IPS-11a (cell line): ENCODE measurements around the gene HTD2.
A peak's percentile ranks its signal among the peaks of the same experiment; 100 is the strongest.
"Not testable (repeated sequence)": the region's sequence is repeated elsewhere in the genome, so short reads cannot be mapped to it uniquely, and the experiment has no call there.

ENCODE experiments used
- H3K4me3 ChIP-seq: one replicate; pipeline ENCODE4 v1.5.1; 2013; ENCODE audit warnings: low read depth, low read length, control low read depth

The HTD2 gene

DNA sequence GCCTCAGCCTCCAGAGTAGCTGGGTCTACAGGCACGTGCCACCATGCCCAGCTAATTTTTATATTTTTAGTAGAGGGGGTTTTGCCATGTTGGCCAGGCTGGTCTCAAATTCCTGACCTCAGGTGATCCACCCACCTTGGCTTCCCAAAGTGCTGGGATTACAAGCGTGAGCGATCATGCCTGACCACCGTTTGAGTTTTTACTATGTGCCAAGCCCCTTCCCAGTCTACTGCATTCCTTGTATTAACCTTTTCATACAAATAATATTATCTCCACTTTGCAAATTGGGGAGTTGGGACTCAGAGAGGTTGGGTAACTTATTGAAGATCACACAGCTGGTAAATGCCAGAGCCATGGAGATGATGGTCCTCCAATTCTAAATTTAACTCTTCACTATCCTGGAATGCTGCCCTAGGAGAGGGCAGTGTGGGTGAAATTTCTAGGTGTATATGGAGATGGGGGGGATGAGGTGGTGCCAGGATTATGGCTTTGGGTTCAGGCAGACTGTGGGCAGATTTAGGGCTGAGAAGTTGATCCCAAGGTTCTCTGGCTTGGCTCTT is 25.4 kb downstream of the HTD2 start:
- no peak overlapping the region for H3K4me3 ChIP-seq

DNA sequence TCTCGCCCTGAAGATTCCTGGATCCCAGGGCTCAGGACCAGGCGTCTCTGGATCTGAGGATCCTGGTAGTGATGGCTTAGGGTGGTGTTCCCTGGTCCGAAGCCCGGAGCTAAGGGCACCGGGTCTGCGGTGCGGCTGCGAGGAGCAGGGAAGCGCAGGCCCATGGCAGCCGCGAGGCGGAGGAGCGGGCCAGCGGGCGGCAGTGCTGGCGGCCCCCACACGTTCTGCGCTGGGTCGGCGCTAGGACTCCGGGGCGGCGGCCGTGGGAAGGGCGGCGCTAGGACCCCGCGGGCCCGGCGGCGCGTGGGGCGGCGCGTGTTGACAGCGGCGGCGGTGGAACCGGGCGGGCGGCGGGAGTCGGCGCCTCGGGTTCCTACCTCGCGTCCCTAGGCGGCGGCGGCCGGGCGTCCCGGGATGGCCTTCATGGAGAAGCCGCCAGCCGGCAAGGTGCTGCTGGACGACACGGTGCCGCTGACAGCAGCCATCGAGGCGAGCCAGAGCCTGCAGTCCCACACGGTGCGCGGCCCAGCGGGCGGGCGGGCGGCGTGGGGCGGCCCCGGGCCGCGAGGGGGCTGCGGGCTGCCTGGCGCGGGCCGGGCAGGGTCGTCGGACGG is 26.4 kb downstream of the HTD2 start, which contains the start of gene PXK:
Gene PXK (plus strand): TSS at position 318 of the 614 bp plus-strand sequence. CDS start 97 bp downstream, at position 415.
- H3K4me3 ChIP-seq = peak within 1 kb of the TSS; percentile 51

DNA sequence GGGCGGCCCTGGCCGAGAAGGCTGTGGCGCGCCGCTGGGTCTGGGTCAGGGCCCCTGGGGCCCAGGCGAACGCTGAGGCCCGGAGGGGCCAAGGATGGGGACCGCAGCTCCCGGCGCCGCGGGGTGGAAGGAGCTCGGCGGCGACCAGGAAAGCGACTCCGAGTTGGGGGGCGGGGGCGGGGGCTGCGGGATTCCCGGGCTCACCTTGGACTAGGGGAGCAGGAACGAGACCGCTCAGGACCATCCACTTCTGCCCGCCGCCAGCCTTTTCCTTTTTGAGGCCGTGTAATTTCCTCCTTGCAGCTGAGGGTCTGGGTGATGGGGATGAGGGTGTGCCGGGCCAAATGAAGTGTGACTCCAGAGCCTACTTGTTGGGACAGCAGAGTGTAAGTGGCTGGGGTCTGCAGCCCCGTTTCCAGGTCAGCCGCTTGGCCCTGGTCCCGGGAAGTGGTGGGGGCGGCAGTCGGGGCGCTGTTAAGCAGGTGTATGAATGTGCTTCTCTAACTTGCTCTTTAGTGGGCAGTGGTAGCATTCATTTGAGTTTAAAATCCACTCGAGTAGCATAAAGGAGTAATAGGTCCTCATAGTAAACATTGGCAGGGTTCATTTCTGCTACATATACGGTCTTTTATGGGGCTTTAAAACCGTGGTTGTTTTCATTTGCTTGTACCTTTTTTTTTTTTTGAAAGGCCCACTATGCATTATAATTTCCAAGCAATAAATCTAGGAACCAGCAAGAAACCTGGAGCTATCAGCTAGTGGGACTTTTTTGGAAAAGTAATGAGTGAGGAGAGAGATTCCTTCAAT is 27.1 kb downstream of the HTD2 start:
- peak overlapping the region; percentile 51 for H3K4me3 ChIP-seq

DNA sequence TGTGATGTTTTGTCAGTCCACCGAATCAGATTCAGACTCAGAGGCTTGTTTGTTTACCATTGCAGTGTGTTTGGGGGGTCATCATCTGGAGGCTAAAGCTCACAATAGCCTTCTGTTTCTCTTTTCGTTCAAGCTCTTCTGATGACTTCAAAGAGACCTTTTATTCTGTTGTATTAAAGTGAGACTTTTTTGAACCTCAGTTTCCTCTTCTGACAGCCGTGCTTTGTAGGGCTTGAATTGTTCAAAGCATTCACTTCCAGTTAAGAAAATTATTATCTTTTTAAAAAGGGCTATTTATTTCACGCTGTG is 27.6 kb downstream of the HTD2 start:
- H3K4me3 ChIP-seq = no peak overlapping the region

DNA sequence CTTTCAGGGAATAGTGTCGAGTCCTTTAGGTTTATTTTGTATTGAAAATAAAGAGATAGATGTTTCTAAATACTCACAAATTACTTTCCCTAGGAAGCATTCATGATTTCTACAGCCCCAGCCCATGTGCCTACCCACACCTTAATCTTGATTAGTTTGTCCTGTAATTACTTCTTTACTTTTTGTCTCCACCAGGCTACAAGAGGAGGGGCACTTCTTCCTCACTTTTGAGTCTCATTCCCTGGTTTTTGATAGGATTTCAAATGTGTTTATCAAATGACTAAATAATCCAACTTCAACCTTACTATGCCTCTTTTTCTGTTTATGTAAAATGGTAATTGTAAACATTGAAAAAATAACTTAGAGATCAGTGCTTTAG is 28.2 kb downstream of the HTD2 start:
- no peak overlapping the region for H3K4me3 ChIP-seq

DNA sequence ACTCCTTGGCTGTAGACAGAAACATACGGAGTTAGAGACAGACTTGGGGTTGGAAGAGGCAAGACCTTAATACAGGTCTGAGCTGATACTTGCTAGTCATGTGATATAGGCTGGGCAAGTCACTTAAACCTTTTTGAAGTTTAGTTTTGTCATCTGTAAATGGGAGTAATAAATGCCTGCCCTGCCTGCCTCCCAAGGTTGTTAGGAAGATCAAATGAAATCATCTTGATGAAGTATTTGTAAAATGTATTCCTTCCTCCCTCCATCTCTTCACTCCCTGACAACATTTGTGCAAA is 29.3 kb downstream of the HTD2 start:
- no peak overlapping the region for H3K4me3 ChIP-seq

DNA sequence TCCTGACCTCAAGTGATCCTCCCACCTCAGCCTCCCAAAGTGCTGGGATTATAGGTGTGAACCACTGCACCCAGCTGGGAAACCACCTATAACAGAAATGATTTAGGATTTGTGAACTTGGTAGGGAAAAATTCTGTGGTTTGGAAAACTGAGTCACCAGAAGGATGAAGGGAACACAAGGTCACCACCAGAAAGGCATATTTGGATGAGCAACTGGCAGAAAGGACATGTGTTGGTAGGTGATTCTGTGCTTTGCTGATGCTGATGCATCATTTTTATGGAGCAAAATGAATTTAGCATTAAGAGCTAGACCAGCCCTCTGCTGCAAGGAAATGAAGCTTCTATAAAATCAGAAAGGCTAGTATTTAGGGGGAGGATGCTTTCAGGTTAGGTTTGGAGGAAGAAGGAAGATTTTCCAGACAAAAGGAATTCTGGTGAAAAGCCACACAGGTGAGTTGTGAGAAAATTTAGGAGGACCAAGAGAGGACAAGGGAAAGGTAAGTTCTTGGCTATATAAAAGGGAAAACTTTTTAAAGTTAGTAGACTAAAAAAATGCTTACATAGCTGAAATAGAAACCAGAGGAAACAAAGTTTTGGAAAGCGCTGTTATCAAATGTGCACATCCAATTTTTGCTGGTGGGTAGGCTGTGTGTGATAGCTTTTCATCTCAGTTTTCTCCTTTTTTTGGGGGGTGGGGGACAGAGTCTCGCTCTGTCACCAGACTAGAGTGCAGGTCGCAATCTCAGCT is 30.0 kb downstream of the HTD2 start:
- H3K4me3 ChIP-seq = no peak overlapping the region

DNA sequence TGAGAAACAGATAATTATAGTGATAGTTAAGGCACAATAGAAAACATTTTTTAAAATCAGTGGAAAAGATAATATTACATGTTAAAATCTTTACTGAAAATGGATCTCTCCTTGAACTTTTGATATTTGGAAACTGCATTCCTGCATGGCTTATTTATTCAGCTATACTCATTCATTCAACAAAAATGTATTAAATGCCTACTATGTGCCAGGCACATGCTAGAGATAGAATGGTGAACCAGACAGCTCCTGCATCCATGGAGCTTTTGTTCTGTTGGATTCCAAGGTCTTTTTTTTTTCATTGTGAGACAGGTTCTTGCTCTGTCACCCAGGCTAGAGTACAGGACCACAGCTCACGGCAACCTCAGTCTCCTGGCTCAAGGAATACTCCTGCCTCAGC is 30.9 kb downstream of the HTD2 start:
- no peak overlapping the region for H3K4me3 ChIP-seq

DNA sequence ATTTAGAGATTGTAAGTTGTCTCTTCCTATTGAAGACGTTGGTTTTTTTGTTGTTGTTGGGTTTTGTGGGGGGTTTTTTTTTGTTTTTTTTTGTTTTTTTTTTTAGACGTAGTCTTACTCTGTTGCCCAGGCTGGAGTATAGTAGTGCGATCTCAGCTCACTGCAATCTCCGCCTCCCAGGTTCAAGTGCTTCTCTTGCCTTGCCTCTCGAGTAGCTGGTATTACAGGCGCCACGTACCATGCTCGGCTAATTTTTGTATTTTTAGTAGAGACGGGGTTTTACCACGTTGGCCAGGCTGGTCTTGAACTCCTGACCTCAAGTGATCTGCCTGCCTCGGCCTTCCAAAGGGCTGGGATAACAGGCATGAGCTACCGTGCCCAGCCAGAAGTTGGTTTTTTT is 32.8 kb downstream of the HTD2 start:
- H3K4me3 ChIP-seq = not testable (repeated sequence)

DNA sequence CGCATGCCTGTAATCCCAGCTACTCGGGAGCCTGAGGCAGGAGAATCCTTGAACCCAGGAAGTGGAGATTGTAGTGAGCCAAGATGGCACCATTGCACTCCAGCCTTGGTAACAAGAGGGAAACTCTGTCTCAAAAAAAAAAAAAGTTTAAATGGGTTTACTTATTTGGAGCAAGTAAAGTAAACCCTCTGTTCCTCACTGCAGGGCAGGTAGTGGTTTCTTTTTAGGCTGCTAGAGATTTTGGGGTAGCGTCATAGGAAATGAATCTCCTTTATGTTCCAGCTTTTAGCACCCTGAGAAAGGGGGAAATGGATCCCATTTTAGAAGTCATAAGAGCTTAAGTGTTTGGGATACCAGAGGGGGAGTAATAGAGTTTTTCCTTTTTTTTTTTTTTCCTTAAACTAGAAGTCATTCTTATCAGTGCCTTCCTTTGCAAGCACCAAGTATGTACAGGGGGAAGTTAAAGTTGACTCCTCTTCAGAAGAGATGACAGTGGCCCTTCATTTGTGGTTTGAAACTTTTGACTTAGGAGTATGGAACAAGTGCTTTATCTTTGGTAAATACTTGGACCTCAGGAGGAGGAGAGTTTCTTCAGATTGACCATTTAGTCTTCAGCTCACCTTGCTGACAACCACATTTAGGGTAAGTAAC is 34.4 kb downstream of the HTD2 start:
- no peak overlapping the region for H3K4me3 ChIP-seq

DNA sequence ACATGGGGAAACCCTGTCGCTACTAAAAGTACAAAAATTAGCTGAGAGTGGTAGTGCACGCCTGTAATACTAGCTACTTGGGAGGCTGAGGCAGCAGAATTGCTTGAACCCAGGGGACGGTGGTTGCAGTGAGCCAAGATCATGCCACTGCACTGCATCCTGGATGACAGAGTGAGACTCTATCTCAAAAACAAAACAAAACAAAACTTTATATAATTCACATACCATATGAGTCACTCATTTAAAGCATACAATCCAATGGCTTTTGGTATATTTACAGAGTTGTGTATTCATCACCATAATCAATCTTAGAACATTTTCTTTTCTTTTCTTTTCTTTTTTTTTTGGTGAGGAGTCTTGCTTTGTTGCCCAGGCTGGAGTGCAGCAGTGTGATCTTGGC is 35.1 kb downstream of the HTD2 start:
- no peak overlapping the region for H3K4me3 ChIP-seq

DNA sequence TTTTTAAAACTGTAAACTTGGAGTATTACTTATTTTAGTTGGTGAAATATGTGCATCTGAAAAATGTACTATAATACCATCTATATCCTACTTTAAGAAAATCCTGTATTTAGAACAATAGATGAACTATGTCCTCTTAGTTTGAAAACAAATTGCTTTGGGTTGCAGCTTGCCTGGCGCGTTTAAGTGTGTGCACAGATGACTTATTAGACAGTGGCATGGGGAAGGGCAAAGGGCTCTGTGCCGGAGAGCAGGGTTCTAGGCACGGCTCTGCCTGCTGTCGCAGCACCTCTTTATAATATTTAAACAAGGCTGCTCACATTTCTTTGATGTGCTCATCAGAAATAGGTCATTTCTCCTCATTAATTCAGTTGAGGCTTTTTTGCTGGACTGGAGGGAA is 36.4 kb downstream of the HTD2 start:
- H3K4me3 ChIP-seq = no peak overlapping the region

DNA sequence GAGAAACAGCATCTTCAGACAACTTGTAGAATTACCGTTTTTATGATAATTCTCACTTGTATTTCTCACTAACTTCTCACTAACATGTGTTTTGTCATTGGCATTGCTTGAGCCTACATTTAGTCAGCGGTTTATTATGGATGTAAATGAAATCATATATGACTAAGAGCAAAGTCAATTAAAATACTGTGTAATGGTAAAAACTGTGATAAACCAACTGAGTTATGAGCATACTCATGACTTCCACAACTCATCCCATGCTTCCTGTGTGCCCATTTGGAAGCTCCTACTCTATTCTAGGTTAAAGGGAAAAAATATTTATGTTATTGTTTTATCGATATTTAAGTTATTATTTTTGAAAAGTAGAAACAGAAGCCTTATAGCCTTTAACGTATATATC is 39.1 kb downstream of the HTD2 start:
- no peak overlapping the region for H3K4me3 ChIP-seq

DNA sequence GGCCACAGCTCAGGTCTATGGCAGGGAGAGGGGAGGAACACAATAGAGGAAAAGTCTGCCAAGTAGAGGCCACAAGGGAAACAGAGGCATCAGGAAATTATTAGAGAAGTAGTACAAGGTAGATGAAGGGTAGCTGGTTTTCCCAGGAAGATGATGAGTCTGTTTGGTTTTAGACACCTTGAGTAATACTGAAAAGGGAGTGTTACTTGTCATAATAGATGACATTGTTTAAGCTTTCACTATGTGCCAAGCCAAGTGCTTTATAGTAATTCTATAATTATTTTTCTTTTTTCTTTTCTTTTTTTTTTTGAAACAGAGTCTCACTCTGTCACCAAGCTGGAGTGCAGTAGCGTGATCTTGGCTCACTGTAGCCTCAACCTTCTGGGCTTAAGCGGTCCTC is 40.0 kb downstream of the HTD2 start:
- H3K4me3 ChIP-seq = no peak overlapping the region

DNA sequence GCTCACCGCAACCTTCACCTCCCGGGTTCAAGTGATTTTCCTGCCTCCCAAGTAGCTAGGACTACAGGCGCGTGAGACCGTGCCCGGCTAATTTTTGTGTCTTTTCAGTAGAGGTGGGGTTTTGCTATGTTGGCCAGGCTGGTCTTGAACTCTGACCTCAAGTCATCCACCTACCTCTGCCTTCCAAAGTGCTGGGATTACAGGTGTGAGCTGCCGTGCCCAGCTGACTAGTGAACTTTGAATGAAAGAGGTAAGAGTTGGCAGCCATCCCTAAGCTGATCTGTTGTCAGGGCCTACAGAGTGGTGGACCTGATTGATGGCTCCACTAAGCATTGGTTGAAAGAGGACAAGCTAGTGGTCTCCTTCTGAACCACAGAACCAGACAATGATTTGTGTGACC is 41.7 kb downstream of the HTD2 start:
- H3K4me3 ChIP-seq = no peak overlapping the region

DNA sequence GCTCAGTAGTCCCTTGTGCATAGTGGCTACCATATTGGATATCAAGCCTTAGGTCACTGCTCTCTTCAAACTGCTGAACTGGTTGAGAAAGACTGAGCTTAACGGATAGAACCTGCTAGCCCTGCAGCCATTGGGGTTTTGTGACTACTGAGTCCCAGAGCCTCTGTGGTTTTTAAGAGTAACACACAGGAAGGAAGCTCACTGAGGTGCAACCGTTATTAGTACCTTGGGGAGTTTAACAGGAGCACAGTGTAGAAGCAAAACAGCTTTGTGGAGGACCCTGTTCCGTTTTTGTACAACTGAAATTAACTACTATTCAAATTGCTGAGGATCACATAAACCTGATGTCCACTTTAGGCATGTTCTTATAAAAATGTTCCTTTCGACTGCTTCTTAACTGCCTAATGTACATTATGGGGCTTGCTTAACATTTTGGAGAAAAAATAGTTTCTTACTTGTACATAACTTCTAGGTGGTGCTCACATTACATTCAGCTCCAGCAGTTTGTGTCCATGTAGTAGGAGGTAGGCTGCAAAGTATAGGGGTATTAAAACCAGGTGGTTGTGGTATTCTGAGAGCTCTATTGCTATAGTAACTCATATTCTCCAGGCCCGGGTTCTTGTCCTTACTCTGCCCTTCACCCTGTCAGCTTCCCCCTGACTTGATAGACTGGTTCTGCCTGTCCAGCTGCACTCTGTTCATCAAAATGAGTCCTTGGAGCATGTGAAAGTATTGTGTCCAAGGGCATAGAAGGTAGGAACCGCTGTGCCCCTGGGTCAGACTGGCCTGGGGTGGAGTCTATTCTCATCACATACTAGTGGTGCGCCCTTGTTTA is 43.7 kb downstream of the HTD2 start:
- no peak overlapping the region for H3K4me3 ChIP-seq

DNA sequence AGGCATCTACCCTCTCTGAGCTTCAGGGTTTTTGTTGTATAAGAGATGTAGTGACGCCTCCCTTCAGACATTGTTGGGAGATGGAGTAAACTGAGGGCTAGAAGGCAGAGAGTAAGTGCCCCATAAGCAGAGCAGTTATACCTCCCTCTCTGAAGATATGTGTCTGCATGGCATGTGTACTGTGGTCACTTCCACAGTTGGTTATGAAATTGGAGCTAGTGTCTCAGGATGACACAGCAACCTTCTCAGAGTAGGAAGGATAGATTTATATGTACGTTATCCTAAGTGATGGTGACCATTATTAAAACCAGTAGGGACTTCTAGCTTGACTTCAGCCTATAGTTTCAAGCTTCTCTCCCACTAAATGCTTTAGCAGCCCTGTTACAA is 44.3 kb downstream of the HTD2 start:
- H3K4me3 ChIP-seq = no peak overlapping the region

DNA sequence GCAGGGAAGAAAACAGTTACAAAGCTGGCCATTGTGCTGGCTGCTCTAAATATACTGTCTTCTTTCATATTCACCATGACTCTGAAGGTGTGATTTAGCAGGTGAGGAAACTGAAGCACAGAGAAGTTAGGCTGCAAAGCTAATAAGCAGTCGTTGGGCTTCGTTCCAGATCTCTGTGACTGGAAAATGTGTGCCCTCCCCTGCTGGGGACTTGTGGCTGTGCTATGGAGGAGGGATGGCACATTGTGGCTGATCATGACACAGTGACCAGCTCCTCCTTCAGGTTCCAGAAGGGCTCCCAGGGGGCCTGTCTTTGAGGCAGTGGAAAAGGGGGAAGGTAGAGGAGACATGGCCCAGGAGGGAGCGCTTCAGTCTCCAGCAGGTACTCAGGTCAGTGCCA is 45.6 kb downstream of the HTD2 start:
- no peak overlapping the region for H3K4me3 ChIP-seq

DNA sequence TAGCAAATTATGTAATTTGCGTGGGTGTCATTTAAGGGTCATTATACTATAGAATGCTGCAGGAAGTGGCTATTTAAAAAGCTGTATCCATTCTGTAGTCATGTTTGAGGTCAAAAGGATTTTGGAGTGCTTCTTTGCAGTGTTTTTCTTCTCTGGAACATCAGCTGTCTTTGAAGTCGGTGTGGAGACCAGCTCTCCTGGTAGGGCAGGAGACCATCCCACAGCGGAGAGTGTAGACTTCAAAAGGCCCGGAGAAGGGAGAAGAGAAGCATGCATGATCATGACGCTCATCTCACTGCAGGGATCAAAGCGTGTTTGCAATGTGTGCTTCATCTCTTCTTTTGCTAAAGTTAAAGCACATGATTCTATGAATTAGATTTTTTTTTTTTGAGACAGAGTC is 46.3 kb downstream of the HTD2 start:
- no peak overlapping the region for H3K4me3 ChIP-seq

DNA sequence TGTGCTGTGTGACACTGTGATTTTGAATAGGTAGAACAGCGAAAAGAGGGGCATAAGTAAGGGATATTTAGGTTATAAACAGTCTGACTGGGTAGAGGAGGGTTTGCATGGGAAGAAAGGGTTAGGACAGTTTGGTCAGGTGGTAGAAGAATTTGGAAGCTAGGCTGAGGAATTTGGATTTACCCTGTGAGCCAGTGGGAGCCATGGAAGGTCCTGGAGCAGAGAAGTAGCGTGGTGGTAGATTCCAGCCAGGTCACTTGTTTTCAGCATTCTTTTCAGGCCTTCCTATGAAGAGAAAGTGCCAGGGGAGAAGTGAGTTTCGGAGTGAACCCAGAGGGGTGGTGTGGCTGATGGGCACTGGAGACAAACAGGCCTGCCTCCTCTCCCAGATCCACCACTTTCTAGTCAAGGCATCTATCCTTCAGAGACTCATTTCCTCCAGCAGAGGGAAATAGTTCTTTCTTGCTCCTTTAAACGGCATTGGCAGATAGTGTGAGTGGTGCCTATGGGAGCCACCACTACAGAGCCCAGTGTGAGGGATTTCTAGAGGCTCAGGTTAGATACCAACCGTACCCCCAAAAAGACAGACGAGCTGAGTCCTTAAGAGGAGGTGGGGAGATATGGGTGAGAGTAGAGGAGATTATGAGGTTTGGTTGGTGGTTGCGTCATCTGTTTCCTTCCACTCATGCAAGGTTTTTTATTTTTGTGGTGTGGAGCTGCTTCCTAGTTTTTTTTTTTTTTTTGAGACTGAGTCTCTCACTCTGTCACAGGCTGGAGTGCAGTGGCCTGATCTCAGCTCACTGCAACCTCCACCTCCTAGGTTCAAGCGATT is 47.6 kb downstream of the HTD2 start:
- no peak overlapping the region for H3K4me3 ChIP-seq
